NCI-H1048 (cell line): ENCODE measurements around the gene MIEN1.
"Not testable (repeated sequence)": the region's sequence is repeated elsewhere in the genome, so short reads cannot be mapped to it uniquely, and the experiment has no call there.

Experiments
- DNase-seq: peaks from one replicate; lab custom pipeline; 2025; lab: John Stamatoyannopoulos, UW

The MIEN1 gene

GRCh38 chr17:39755554-39756379 lies 25.4 kb upstream of the MIEN1 start:
- DNase-seq = no peak

GRCh38 chr17:39754958-39755553 lies 24.7 kb upstream of the MIEN1 start:
- no peak for DNase-seq

GRCh38 chr17:39754161-39754957 lies 24.0 kb upstream of the MIEN1 start:
- no peak for DNase-seq

GRCh38 chr17:39753514-39754160 lies 23.3 kb upstream of the MIEN1 start:
- no peak for DNase-seq

- no peak for DNase-seq
These were observed 22.0 kb upstream of the MIEN1 start for GRCh38 chr17:39752241-39752881.

- DNase-seq = no peak
These were observed 21.3 kb upstream of the MIEN1 start for GRCh38 chr17:39751637-39752036.

GRCh38 chr17:39751016-39751543 lies 20.7 kb upstream of the MIEN1 start:
- no peak for DNase-seq

- no peak for DNase-seq
These were observed 20.0 kb upstream of the MIEN1 start for GRCh38 chr17:39750131-39751015.

- DNase-seq = not testable (repeated sequence)
These were observed 18.2 kb upstream of the MIEN1 start for GRCh38 chr17:39748444-39749034.

GRCh38 chr17:39747745-39748144 lies 17.4 kb upstream of the MIEN1 start:
- no peak for DNase-seq

GRCh38 chr17:39746145-39746461 lies 15.8 kb upstream of the MIEN1 start:
- no peak for DNase-seq

GRCh38 chr17:39745335-39746144 lies 15.2 kb upstream of the MIEN1 start:
- DNase-seq = no peak

- no peak for DNase-seq
These were observed 14.5 kb upstream of the MIEN1 start for GRCh38 chr17:39744836-39745215.

GRCh38 chr17:39744075-39744835 lies 13.9 kb upstream of the MIEN1 start:
- DNase-seq = no peak

- no peak for DNase-seq
These were observed 12.6 kb upstream of the MIEN1 start for GRCh38 chr17:39742856-39743436.

- no peak for DNase-seq
These were observed 12.0 kb upstream of the MIEN1 start for GRCh38 chr17:39742126-39742855.

- DNase-seq = no peak
These were observed 10.2 kb upstream of the MIEN1 start for GRCh38 chr17:39740357-39741111.
